Nephron progenitor cell (in vitro differentiated cells): ENCODE data around the gene NPR2.

ENCODE experiments used
- DNase-seq: peaks from one replicate; pipeline ENCODE4 v3.0.0; 2021
- H3K27ac Mint-ChIP-seq: 2 replicates; pipeline ENCODE4 v1.8.0; 2021; ENCODE audit warnings: mild to moderate bottlenecking, moderate library complexity, mixed read lengths
- H3K27me3 Mint-ChIP-seq: 2 replicates; pipeline ENCODE4 v1.8.0; 2021; ENCODE audit warnings: mild to moderate bottlenecking, low read depth, mixed read lengths; ENCODE audit not compliant: poor library complexity
- H3K36me3 Mint-ChIP-seq: 2 replicates; pipeline ENCODE4 v1.8.0; 2021; ENCODE audit warnings: low read depth, mixed read lengths
- H3K4me1 Mint-ChIP-seq: 2 replicates; pipeline ENCODE4 v1.8.0; 2021; ENCODE audit warnings: mixed read lengths
- H3K4me3 Mint-ChIP-seq: 2 replicates; pipeline ENCODE4 v1.8.0; 2021; ENCODE audit warnings: mild to moderate bottlenecking, moderate library complexity, mixed read lengths
- H3K9me3 Mint-ChIP-seq: 2 replicates; pipeline ENCODE4 v1.8.0; 2021; ENCODE audit warnings: mild to moderate bottlenecking, moderate library complexity, mixed read lengths
- CTCF ChIP-seq: fragments of 200-600 bp; sonication (generic); IDR thresholded peaks from 2 replicates; pipeline ENCODE4 v1.5.0; 2021; ENCODE audit warnings: antibody characterized with exemption

NPR2 gene

GRCh38 chr9:35790385-35791296 is 750 bp upstream of the NPR2 start:
- peaks cover 4% of the 10 kb centered on the region for H3K27me3 Mint-ChIP-seq
- H3K4me1 Mint-ChIP-seq, result peaks cover 39% of the 10 kb centered on the region
- peak overlapping the region; percentile 77 for H3K4me3 Mint-ChIP-seq
- peak overlapping the region; percentile 62 for H3K27ac Mint-ChIP-seq
- H3K36me3 Mint-ChIP-seq, result peaks cover 18% of the 10 kb centered on the region
- DNase-seq, result peak; percentile 70
- TF ChIP-seq CTCF, result peak; percentile 69
- H3K9me3 Mint-ChIP-seq, result no peaks in the 10 kb centered on the region

- Mint-ChIP-seq H3K9me3 (no peaks in the 10 kb centered on the region), H3K36me3 (peaks cover 7% of the 10 kb centered on the region), H3K27me3 (peaks cover 4% of the 10 kb centered on the region), H3K4me1 (peaks cover 52% of the 10 kb centered on the region), H3K27ac (no peak overlapping the region), H3K4me3 (peak overlapping the region; percentile 57)
- DNase-seq, result peak; percentile 10
- no peak for TF ChIP-seq CTCF
Measured at GRCh38 chr9:35792024-35792813, 828 bp downstream of the NPR2 start.

DNA sequence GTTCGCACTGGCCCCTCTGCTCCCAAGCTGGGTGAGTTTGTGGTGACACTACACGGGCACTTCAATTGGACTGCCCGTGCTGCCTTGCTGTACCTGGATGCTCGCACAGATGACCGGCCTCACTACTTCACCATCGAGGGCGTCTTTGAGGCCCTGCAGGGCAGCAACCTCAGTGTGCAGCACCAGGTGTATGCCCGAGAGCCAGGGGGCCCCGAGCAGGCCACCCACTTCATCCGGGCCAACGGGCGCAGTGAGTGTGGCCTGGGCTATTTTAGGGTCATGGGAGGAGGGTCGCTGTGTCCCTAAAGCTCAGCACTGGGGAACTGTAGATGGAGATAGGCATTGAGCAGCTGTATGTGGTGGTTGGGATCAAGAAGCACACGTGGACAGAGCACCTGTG is 1.4 kb downstream of the NPR2 start:
- Mint-ChIP-seq H3K27ac (peak overlapping the region; percentile 23), H3K27me3 (peaks cover 4% of the 10 kb centered on the region), H3K4me3 (peak overlapping the region; percentile 57), H3K4me1 (peaks cover 57% of the 10 kb centered on the region), H3K36me3 (peaks cover under 1% of the 10 kb centered on the region), H3K9me3 (no peaks in the 10 kb centered on the region)
- no peak for DNase-seq
- TF ChIP-seq CTCF, result no peak

DNA sequence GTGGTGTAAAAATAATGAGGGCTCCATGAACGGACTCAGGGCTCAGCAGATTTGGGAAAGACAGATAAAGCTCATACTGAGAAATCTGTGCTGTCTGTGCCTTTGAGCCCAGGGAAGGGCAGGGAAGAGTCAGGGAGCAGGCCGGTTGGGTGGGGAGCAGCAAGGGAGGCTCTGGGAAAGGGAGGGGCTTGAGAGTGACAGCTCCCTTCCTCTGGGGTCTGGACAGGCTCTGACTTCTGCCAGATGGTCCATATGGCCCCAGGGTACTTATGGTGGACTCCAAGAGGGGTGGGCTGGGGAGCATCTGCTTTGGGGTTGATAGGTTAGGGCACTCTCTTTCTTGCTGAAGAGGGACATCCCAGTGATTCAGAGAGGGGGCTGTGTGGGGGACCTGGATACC is 2.1 kb downstream of the NPR2 start:
- Mint-ChIP-seq H3K36me3 (no peaks in the 10 kb centered on the region), H3K4me3 (peak overlapping the region; percentile 54), H3K27ac (no peak overlapping the region), H3K27me3 (peaks cover 4% of the 10 kb centered on the region), H3K9me3 (no peaks in the 10 kb centered on the region), H3K4me1 (peaks cover 63% of the 10 kb centered on the region)
- no peak for DNase-seq
- TF ChIP-seq CTCF, result no peak

DNA sequence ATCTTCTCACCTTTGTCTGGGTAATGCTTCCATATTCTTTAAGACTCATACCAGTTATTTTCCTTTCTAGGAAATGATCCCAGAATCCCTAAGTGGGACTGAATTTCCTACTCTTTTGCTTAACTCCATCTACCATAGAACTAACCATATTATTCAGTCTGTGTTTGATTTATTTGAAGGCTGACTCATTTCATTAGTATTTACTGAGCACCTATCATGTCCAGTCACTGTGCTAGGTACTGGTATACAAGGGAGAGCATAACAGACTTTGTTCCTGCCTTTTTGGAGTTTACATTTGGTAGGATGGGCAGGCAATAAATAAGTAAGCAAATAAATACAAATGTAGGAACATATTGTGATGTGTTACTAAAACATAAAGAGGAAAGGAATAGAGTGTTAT is 4.3 kb downstream of the NPR2 start:
- TF ChIP-seq CTCF, result no peak
- Mint-ChIP-seq H3K4me3 (no peak overlapping the region), H3K27me3 (peaks cover under 1% of the 10 kb centered on the region), H3K27ac (no peak overlapping the region), H3K36me3 (peaks cover 8% of the 10 kb centered on the region), H3K4me1 (peaks cover 57% of the 10 kb centered on the region), H3K9me3 (no peaks in the 10 kb centered on the region)
- DNase-seq, result no peak
